HL-60 (cell line): Measurements from ENCODE around the gene DPH5.

Experiments used
- POLR2AphosphoS5 ChIP-seq: IDR thresholded peaks from 2 replicates; pipeline ENCODE4 v1.6.1; 2012; ENCODE audit warnings: low read depth
- TF ChIP-seq, protein P1 (sequence below): IDR thresholded peaks from one replicate; pipeline ENCODE4 v1.5.1; 2011; ENCODE audit warnings: low read length, control low read depth, inconsistent platforms; ENCODE audit not compliant: insufficient read depth
- TF ChIP-seq, protein P2 (sequence below): IDR thresholded peaks from 2 replicates; pipeline ENCODE4 v1.6.1; 2012; ENCODE audit warnings: low read depth; ENCODE audit not compliant: insufficient replicate concordance

DNA sequence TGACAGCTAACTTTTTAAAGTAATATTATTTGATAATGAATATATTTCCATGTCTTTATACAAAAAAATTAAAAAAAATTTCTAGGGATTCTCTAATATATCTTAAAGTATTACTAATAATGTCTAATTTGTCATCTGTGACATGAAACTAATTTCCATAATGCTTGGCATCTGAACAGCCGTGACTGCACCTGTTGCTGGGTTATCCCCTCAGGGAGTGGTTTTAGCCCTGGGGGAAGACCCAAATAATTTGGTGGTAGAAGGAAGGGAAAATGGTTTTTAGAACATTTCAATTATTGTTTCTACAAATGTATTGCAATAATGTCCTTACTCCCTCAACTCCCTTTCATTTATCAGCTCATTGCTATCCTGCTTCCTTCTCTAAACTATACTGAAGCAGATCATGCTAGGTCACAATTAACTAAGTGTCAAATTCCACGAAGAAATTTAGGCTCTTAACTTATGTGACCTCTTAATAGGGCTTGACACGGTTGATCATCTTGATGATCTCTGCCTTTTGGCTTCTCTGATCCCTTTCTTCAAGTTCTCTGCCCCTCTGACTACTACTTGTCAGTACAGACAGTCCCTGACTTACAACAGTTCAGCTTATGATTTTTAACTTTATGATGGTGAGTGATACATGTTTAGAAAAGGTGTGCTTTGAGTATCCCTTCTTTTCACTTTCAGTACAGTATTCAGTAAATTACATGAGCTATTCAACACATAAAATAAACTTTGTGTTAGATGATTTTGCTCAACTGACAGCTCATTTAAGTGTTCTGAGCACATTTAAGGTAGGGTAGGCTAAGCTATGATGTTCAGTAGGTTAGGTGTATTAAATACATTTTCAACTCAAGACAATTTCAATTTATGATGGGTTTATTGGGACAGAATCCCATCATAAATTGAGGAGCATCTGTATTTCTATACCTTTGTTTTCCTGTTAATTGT, 26.4 kb upstream of the DPH5 start:
- TF ChIP-seq, protein P1, sequence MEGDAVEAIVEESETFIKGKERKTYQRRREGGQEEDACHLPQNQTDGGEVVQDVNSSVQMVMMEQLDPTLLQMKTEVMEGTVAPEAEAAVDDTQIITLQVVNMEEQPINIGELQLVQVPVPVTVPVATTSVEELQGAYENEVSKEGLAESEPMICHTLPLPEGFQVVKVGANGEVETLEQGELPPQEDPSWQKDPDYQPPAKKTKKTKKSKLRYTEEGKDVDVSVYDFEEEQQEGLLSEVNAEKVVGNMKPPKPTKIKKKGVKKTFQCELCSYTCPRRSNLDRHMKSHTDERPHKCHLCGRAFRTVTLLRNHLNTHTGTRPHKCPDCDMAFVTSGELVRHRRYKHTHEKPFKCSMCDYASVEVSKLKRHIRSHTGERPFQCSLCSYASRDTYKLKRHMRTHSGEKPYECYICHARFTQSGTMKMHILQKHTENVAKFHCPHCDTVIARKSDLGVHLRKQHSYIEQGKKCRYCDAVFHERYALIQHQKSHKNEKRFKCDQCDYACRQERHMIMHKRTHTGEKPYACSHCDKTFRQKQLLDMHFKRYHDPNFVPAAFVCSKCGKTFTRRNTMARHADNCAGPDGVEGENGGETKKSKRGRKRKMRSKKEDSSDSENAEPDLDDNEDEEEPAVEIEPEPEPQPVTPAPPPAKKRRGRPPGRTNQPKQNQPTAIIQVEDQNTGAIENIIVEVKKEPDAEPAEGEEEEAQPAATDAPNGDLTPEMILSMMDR: no peak
- TF ChIP-seq, protein P2, sequence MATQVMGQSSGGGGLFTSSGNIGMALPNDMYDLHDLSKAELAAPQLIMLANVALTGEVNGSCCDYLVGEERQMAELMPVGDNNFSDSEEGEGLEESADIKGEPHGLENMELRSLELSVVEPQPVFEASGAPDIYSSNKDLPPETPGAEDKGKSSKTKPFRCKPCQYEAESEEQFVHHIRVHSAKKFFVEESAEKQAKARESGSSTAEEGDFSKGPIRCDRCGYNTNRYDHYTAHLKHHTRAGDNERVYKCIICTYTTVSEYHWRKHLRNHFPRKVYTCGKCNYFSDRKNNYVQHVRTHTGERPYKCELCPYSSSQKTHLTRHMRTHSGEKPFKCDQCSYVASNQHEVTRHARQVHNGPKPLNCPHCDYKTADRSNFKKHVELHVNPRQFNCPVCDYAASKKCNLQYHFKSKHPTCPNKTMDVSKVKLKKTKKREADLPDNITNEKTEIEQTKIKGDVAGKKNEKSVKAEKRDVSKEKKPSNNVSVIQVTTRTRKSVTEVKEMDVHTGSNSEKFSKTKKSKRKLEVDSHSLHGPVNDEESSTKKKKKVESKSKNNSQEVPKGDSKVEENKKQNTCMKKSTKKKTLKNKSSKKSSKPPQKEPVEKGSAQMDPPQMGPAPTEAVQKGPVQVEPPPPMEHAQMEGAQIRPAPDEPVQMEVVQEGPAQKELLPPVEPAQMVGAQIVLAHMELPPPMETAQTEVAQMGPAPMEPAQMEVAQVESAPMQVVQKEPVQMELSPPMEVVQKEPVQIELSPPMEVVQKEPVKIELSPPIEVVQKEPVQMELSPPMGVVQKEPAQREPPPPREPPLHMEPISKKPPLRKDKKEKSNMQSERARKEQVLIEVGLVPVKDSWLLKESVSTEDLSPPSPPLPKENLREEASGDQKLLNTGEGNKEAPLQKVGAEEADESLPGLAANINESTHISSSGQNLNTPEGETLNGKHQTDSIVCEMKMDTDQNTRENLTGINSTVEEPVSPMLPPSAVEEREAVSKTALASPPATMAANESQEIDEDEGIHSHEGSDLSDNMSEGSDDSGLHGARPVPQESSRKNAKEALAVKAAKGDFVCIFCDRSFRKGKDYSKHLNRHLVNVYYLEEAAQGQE: no peak
- TF ChIP-seq POLR2AphosphoS5: no peak
